Endodermal cell (in vitro differentiated cells): ENCODE measurements around the gene JMJD7. TPM values are rescaled to one million over a fixed set of nuclear protein-coding genes. Genes with fewer than 3 reads are reported as not detected.

Experiments used
- DNase-seq: peaks from one replicate; pipeline ENCODE4 v3.0.0-alpha.2; 2017
- H3K27ac ChIP-seq: 2 replicates; pipeline ENCODE4 v1.5.1; 2013; ENCODE audit warnings: mild to moderate bottlenecking, low read depth, low read length, moderate library complexity
- H3K27me3 ChIP-seq: 2 replicates; pipeline ENCODE4 v1.6.1; 2013; ENCODE audit warnings: mild to moderate bottlenecking, low read length, moderate library complexity; ENCODE audit not compliant: insufficient read depth, control insufficient read depth, poor library complexity, severe bottlenecking
- H3K36me3 ChIP-seq: 2 replicates; pipeline ENCODE4 v1.7.0; 2013; ENCODE audit warnings: mild to moderate bottlenecking, low read length, moderate library complexity; ENCODE audit not compliant: control insufficient read depth, insufficient read depth
- H3K4me1 ChIP-seq: one replicate; pipeline ENCODE4 v1.7.0; 2013; ENCODE audit warnings: low read length; ENCODE audit not compliant: control insufficient read depth, insufficient read depth
- H3K4me3 ChIP-seq: 2 replicates; pipeline ENCODE4 v1.5.1; 2013; ENCODE audit warnings: mild to moderate bottlenecking, low read length, moderate library complexity
- H3K9ac ChIP-seq: 2 replicates; pipeline ENCODE4 v1.6.1; 2013; ENCODE audit warnings: mild to moderate bottlenecking, low read length, moderate library complexity; ENCODE audit not compliant: poor library complexity, severe bottlenecking; ENCODE audit errors: extremely low read depth
- H3K9me3 ChIP-seq: 2 replicates; pipeline ENCODE4 v1.6.1; 2013; ENCODE audit warnings: mild to moderate bottlenecking, low read length, moderate library complexity; ENCODE audit not compliant: control insufficient read depth
- H3K27ac Mint-ChIP-seq: 2 replicates; pipeline ENCODE4 v1.8.0; 2020; ENCODE audit warnings: mixed read lengths
- H3K27me3 Mint-ChIP-seq: 2 replicates; pipeline ENCODE4 v1.8.0; 2021; ENCODE audit warnings: mild to moderate bottlenecking, mixed read lengths; ENCODE audit not compliant: insufficient read depth
- H3K36me3 Mint-ChIP-seq: 2 replicates; pipeline ENCODE4 v1.8.0; 2020; ENCODE audit warnings: low read depth, mixed read lengths
- H3K4me1 Mint-ChIP-seq: 2 replicates; pipeline ENCODE4 v1.8.0; 2020; ENCODE audit warnings: mixed read lengths
- H3K4me3 Mint-ChIP-seq: 2 replicates; pipeline ENCODE4 v1.8.0; 2020; ENCODE audit warnings: mild to moderate bottlenecking, moderate library complexity, mixed read lengths
- H3K9me3 Mint-ChIP-seq: 2 replicates; pipeline ENCODE4 v1.8.0; 2020; ENCODE audit warnings: mild to moderate bottlenecking, mixed read lengths
- WGBS, 2 experiments: methylation state at CpG; one replicate each; pipeline versions ENCODE4 v1.1.5 to v1.1.7; 2013; ENCODE audit warnings: missing lambda C conversion rate in 2 of 2, mixed read lengths in 1 of 2; ENCODE audit not compliant: insufficient coverage in 1 of 2, insufficient read length in 1 of 2; 5-methylcytosine and 5-hydroxymethylcytosine counted together
- total RNA-seq, 2 donors: library from RNA; stranded (reverse); fragmentation: NEBNext Ultra II Directional in 1 of 2; extraction: Animal tissue kit (Norgen Biotek cat#: 25700) in 1 of 2; gene quantifications; 2 replicates in 1 of 2; 3 replicates in 1 of 2; pipeline ENCODE4 v1.2.1, GENCODE V29; 2021
- TF ChIP-seq, protein P1 (sequence below): fragments of 200-600 bp; sonication (generic); conservative IDR thresholded peaks from 2 replicates; pipeline ENCODE4 v1.5.0; 2021; ENCODE audit warnings: antibody characterized with exemption, mild to moderate bottlenecking

JMJD7 gene
- total RNA-seq, 2 donors from 2014 or later = 18.4 to 22.1 TPM

DNA sequence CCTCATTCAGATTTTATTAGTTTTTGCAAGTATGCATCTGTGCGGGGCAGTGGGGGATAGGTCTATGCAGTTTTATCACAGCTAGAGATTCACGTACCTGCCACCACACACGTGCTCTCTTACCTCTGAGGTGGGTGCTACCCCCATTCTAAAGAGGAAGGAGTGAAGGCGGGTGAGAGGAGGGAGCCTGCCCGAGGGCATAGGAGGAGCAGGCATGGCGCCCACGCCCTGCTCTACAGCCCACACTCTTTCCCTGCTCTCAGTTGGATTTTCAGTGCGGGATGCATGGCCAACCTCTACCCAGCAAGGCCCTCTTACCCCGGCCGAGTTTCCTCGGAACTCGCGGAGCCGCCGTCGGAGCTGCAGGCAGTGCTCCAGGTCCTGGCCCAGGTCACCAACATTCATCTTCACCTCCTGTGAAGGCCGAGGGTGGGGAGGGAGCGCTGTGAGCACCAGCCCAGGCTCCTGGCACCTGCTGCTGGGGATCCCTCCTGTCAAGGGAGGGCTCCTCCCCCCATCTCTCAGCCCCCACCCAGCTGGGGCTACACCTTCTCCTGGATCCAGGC lies 37.7 kb downstream of the JMJD7 start:
- no peak overlapping the region for H3K27ac Mint-ChIP-seq
- Histone ChIP-seq H3K4me3 (no peak overlapping the region), H3K27ac (no peak overlapping the region), H3K9me3 (no peaks in the 10 kb centered on the region), H3K9ac (no peak overlapping the region), H3K27me3 (no peaks in the 10 kb centered on the region), H3K4me1 (peaks cover 8% of the 10 kb centered on the region), H3K36me3 (no peaks in the 10 kb centered on the region)
- no peaks in the 10 kb centered on the region for H3K27me3 Mint-ChIP-seq
- H3K4me1 Mint-ChIP-seq = peaks cover 4% of the 10 kb centered on the region
- no peaks in the 10 kb centered on the region for H3K9me3 Mint-ChIP-seq
- H3K36me3 Mint-ChIP-seq = no peaks in the 10 kb centered on the region
- 90 to 94% methylated on average over 6 to 18 of the region's 18 CpGs for WGBS, 2 experiments
- no peak for DNase-seq
- TF ChIP-seq, protein P1, sequence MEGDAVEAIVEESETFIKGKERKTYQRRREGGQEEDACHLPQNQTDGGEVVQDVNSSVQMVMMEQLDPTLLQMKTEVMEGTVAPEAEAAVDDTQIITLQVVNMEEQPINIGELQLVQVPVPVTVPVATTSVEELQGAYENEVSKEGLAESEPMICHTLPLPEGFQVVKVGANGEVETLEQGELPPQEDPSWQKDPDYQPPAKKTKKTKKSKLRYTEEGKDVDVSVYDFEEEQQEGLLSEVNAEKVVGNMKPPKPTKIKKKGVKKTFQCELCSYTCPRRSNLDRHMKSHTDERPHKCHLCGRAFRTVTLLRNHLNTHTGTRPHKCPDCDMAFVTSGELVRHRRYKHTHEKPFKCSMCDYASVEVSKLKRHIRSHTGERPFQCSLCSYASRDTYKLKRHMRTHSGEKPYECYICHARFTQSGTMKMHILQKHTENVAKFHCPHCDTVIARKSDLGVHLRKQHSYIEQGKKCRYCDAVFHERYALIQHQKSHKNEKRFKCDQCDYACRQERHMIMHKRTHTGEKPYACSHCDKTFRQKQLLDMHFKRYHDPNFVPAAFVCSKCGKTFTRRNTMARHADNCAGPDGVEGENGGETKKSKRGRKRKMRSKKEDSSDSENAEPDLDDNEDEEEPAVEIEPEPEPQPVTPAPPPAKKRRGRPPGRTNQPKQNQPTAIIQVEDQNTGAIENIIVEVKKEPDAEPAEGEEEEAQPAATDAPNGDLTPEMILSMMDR = no peak
- no peak overlapping the region for H3K4me3 Mint-ChIP-seq

DNA sequence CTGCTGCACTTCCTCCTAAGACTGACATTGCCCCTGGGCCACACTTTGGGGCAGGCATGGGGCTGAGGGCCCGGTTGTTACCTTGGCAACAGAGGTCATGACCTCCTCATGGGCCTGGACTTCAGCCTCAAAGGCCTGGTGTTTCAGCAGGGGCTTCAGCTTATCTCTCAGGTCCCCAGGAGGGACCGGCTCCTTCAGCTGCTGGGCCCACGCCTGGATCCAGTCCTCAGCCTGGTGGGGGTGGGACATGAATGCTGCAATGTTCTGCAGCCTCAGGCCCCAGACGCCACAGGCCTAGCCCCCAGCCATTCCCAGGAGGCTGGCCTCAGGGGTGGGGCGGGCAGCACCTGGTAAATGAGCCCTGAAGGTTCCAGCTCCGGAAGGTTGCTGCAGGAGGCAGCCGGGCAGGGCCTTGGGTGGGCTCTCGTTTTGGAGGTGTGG lies 38.4 kb downstream of the JMJD7 start:
- no peaks in the 10 kb centered on the region for H3K36me3 ChIP-seq
- Mint-ChIP-seq H3K27ac (no peak overlapping the region), H3K36me3 (no peaks in the 10 kb centered on the region), H3K9me3 (no peaks in the 10 kb centered on the region), H3K4me3 (no peak overlapping the region), H3K4me1 (peaks cover 4% of the 10 kb centered on the region), H3K27me3 (no peaks in the 10 kb centered on the region)
- no peaks in the 10 kb centered on the region for H3K9me3 ChIP-seq
- H3K27me3 ChIP-seq = no peaks in the 10 kb centered on the region
- peaks cover 8% of the 10 kb centered on the region for H3K4me1 ChIP-seq
- H3K4me3 ChIP-seq = no peak overlapping the region
- DNase-seq = no peak
- no peak overlapping the region for H3K9ac ChIP-seq
- peak overlapping the region; percentile 16 for H3K27ac ChIP-seq
- WGBS, 2 experiments = 64 to 72% methylated on average over 2 to 8 of the region's 8 CpGs
- TF ChIP-seq, protein P1 = no peak

DNA sequence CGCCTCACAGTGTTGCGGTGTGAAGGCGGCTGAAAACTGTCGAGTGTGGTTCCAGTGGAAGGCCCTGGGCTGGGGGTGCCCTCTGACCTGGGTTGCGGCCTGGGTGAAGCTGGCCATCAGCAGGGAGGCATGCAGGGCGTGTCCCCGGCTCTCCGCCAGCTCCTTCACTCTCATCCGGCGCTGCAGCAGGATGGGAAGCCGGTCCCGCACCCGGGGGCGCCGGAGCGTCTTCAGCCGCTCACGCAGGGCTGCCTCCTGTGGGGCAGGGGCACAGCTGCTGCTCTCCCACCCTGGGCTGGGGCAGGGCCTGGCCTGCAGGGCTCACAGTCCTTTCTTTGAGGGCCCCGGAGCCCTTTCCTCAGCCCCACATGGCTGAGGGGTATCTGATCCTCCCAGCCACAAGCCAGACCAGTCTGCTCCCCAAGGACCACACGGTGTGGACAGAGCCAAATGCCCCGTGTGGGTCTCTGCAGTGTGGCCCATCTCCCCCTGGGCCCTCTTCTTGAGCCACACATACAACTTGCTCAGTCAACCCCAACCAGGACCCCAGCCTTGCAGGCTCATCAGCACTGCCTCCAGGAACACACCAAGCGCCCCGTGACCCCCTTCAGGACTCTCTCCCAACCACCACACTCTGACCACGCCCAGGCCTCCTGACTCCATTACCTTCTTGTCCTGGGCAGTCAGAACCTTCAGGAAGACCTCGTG lies 39.1 kb downstream of the JMJD7 start:
- peaks cover 4% of the 10 kb centered on the region for H3K4me1 Mint-ChIP-seq
- Histone ChIP-seq H3K9ac (no peak overlapping the region), H3K9me3 (no peaks in the 10 kb centered on the region), H3K4me3 (no peak overlapping the region), H3K36me3 (no peaks in the 10 kb centered on the region), H3K27ac (no peak overlapping the region), H3K4me1 (peaks cover 8% of the 10 kb centered on the region), H3K27me3 (no peaks in the 10 kb centered on the region)
- H3K27ac Mint-ChIP-seq = no peak overlapping the region
- 90% methylated on average over 9 to 25 of the region's 25 CpGs for WGBS, 2 experiments
- DNase-seq = no peak
- no peak overlapping the region for H3K4me3 Mint-ChIP-seq
- TF ChIP-seq, protein P1 = no peak
- no peaks in the 10 kb centered on the region for H3K27me3 Mint-ChIP-seq
- no peaks in the 10 kb centered on the region for H3K9me3 Mint-ChIP-seq
- no peaks in the 10 kb centered on the region for H3K36me3 Mint-ChIP-seq
